HG02678 (cell line): ENCODE measurements around the gene CROCC.
"Not testable (repeated sequence)": the region's sequence is repeated elsewhere in the genome, so short reads cannot be mapped to it uniquely, and the experiment has no call there.

Experiments
- ATAC-seq: cut with Tn5 transposase; IDR thresholded peaks from one replicate; pipeline ENCODE4 v1.9.1; 2021; ENCODE audit warnings: mild to moderate bottlenecking, moderate library complexity; ENCODE audit not compliant: unreplicated experiment

CROCC gene

GRCh38 chr1:16913833-16914662 is 7.7 kb upstream of the CROCC start:
- ATAC-seq = peak; percentile 87

GRCh38 chr1:16914928-16915626 is 6.7 kb upstream of the CROCC start:
- not testable (repeated sequence) for ATAC-seq

- ATAC-seq = no peak
Observed at GRCh38 chr1:16915627-16915973, 6.1 kb upstream of the CROCC start.

- ATAC-seq = not testable (repeated sequence)
Observed at GRCh38 chr1:16916036-16916880, 5.5 kb upstream of the CROCC start.

GRCh38 chr1:16918371-16918770 is 3.4 kb upstream of the CROCC start:
- ATAC-seq = no peak

GRCh38 chr1:16918936-16919665 is 2.6 kb upstream of the CROCC start:
- ATAC-seq = not testable (repeated sequence)

DNA sequence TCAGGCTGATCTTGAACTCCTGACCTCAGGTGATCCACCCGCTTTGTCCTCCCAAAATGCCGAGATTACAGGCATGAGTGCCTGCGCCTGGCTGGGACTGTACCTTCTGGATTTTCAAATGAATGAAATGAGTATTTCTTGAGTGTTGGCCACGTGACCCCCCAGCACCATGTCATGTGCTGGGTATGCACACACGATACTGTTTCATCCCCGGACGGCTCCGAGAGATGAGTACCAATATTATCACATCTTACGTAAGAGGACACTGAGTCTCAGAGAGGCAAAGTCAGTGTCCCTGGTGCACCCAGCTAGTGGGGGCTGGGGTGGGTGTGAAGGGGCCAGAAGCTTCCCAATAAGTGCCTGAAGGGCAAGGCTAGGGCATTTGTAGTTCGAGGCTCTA is 780 bp upstream of the CROCC start:
- ATAC-seq = no peak

DNA sequence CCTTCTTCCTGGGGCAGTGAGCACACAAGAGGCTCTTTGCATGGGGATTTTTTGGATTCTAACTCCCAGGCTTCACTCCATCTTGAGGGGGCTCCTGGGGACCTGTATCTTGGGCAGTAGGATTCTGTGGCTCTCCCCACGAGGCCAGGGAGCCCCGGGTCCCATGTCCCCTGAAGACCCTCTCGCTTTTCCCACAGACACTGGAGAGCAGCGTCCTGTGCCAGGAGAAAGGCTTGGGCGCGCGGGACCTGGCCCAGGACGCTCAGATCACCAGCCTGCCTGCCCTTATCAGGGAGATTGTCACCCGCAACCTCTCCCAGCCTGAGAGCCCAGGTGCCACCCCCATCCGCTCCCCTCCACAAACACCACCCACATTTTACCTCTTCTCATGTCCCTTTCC is 735 bp downstream of the CROCC start:
- ATAC-seq = no peak

DNA sequence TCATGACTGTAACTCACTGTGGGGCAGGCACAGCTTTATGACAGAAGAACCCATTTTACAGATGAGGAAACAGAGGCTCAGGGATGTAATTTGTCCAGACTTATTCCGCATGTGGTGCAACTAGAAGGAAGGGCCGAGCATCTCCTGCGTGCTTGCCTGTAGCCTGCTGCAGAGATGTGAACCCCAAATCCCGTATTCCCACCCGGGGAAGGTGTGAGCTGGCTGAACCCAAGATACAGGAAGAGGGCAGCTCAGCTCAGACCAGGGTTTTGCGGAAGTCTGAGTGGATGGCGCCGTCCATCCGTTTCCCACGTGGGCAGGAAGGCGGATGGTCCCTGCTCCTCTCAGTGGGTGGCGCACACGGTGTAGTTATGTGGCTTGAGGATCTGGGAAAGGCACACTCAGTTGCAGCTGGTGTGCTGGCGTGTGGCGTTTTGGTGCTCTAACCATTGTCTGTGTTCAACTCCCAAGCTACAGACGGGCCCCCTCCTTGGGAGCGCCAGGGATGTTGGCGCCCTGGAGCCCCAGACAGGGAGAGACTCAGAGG is 1.2 kb downstream of the CROCC start:
- ATAC-seq = no peak

DNA sequence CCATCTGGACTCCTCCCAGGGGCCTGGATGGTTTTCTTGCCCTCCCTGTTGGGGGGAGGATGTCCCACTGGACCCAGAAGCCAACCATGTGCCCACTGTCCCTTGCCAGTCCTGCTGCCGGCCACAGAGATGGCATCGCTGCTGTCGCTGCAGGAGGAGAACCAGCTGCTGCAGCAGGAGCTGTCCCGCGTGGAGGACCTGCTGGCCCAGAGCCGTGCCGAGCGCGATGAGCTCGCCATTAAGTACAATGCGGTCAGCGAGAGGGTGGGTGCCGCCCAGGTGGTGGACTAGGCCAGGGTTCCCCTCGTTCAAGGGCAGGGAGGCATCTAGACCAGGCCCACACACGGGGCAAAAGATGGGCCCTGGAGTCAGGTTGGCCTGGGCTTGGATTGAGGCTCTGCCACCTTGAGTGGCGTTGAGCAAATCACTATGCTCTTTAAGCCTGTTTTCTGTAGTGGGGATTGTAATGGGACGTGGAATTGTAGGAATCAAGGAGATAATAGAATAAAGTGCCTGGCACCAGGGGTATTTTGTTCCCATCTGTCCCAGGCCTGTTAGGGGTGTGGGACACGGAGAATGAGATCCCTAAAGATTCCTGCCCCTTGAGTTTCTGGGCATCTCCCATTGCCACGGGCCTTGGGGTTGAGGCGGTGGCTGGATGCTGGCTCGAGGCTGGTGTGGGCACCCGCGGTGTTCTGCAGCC is 2.6 kb downstream of the CROCC start:
- ATAC-seq = no peak

- ATAC-seq = no peak
Observed at GRCh38 chr1:16924919-16925477, 3.3 kb downstream of the CROCC start.

DNA sequence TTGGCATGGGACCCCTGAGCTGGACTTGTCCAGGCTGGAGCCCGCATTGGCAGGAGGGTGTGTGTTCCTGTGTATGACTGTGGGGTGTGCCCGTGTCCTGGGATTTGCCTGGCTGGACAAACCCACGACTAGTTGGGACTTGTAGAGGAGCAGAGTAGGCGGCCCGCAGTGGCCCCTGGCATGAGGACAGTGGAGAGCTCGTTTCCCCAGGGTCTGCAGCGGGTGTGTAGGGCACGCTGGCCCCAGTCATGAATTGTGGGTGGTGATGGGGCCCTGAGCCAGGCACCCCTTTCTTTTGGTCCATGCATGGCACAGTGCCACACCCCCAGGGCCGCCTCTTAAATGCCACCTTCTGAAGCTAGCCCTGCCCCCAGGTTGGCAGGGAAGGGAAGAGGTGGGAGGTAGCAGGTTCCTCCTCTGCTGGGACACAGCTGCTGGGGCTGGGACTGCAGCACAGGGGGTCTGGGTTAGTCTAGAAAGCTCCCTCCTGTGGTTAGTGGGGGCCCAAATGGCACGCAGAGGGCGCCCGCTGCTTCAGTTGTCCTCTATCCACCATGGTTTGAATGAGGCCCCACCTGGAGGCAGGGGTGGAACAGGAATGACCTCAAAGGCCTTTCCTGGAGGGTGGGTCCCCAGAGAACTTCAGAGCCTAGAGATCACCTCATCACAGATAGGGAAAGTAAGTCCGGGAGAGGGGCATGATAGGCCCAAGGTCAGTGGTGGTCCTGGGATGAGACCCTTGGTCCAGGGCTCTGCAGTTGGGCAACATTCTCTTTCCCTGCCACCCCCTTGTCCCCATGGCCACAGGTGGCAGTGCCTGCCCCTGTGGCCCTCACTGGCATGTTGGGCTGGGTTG is 4.1 kb downstream of the CROCC start:
- ATAC-seq = no peak

DNA sequence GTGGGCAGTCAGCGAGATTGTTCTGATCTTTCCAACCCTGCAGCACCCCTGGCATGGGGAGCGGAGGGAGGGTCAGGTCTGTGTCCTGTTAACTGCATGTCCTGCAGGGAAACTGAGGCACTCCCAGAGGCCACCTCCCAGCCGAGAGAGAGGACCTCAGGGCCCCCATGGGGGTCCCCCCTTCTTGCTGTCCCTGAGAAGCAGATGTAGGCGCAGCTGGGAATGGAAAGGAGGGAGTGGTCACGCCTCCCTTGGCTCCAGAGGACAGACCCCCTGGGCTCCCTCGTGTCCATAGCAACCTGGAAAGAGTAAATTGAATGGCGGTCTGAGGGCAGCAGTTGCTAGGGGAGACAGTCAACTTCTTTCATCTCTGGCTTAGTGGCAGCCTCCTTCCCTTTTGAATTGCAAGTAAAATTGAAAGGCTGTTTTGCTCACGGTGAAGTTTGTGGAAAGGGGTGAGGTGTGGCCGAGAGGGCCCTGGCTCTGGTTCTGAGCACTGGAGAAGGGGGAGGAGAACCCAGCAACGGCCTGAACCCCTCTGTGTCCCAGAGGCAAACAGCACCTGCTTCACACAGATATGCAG is 4.9 kb downstream of the CROCC start:
- no peak for ATAC-seq

- ATAC-seq = no peak
Observed at GRCh38 chr1:16927256-16927655, 5.5 kb downstream of the CROCC start.

DNA sequence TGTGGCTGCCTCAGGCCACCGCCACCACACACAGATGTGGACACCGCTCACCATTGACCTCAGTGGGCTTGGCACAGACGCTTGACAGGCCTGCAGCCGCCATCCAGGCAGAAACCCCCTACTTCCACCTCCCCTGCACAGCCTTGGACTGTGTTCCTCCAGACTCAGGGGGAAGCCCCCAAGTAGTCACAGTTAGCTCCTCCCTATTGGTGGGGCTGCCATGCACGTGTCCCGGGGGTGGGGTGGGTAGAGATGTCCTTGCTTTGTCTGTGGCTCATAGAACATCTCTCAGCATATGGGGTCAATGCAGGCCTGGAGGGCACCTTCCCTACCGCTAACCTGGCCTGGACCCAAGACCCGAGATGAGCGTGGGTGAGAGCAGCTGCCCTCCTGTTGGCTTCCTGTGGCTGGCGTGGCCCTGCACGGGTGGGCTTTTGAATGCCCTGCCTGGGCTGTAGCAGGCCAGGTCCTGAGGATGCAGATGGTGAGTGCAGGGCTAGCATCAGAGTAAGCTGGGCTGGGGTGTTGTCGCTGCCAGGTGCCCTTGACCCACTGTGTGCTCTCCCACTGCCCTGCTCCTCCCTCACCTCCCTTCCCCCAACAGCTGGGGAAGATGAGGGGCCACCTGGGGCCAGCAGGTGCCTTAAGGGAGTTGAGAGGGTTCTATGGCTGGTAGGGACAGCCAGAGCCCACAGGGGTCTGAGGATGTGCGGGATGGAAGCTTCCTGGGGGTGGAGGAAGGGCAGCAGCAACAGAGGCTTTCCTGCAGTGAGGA is 6.2 kb downstream of the CROCC start:
- no peak for ATAC-seq

- not testable (repeated sequence) for ATAC-seq
Observed at GRCh38 chr1:16929146-16930041, 7.7 kb downstream of the CROCC start.
